NCI-H524 (cell line): Measurements from ENCODE around the gene LPCAT1.
"Not testable (repeated sequence)": the region's sequence is repeated elsewhere in the genome, so short reads cannot be mapped to it uniquely, and the experiment has no call there.

Experiments
- DNase-seq, 2 experiments: peaks; one replicate each; lab custom pipeline; 2025; lab: John Stamatoyannopoulos, UW

LPCAT1 gene

GRCh38 chr5:1509346-1510085 is 14.2 kb downstream of the LPCAT1 start:
- DNase-seq, result no peak

GRCh38 chr5:1508659-1509290 is 15.0 kb downstream of the LPCAT1 start:
- no peak for DNase-seq

GRCh38 chr5:1507961-1508658 is 15.7 kb downstream of the LPCAT1 start:
- DNase-seq, result no peak

GRCh38 chr5:1507457-1507856 is 16.3 kb downstream of the LPCAT1 start:
- DNase-seq, result no peak

GRCh38 chr5:1507014-1507375 is 16.8 kb downstream of the LPCAT1 start:
- no peak for DNase-seq

GRCh38 chr5:1506242-1507013 is 17.3 kb downstream of the LPCAT1 start:
- DNase-seq, result no peak

GRCh38 chr5:1505506-1506241 is 18.1 kb downstream of the LPCAT1 start:
- DNase-seq, result peak; percentile 75 to 90

GRCh38 chr5:1505089-1505488 is 18.7 kb downstream of the LPCAT1 start:
- DNase-seq, result not testable (repeated sequence)

GRCh38 chr5:1504617-1505016 is 19.1 kb downstream of the LPCAT1 start:
- DNase-seq, result no peak

GRCh38 chr5:1504069-1504595 is 19.6 kb downstream of the LPCAT1 start:
- DNase-seq, result no peak

- DNase-seq, result no peak
Observed at GRCh38 chr5:1503241-1504068, 20.3 kb downstream of the LPCAT1 start.

- DNase-seq, result no peak
Observed at GRCh38 chr5:1502737-1503120, 21.0 kb downstream of the LPCAT1 start.

- DNase-seq, result no peak
Observed at GRCh38 chr5:1502046-1502736, 21.6 kb downstream of the LPCAT1 start.

GRCh38 chr5:1501372-1502045 is 22.3 kb downstream of the LPCAT1 start:
- no peak for DNase-seq

GRCh38 chr5:1500411-1501091 is 23.2 kb downstream of the LPCAT1 start:
- no peak for DNase-seq

- DNase-seq, result no peak
Observed at GRCh38 chr5:1499851-1500250, 23.9 kb downstream of the LPCAT1 start.

- DNase-seq, result no peak
Observed at GRCh38 chr5:1498623-1499416, 24.9 kb downstream of the LPCAT1 start.
